HepG2 (cell line): ENCODE data around the gene SLC25A20. TPM values are rescaled to one million over a fixed set of nuclear protein-coding genes. Genes with fewer than 3 reads are reported as not detected.
A peak's percentile ranks its signal among the peaks of the same experiment; 100 is the strongest.

Experiments
- DRAP1 ChIP-seq: IDR thresholded peaks from 2 replicates; pipeline ENCODE4 v1.6.1; 2016; ENCODE audit warnings: missing genetic modification reagents, missing compliant biosample characterization
- FOSL2 ChIP-seq: sonication (generic); formaldehyde crosslinking; IDR thresholded peaks from 2 replicates; pipeline ENCODE4 v1.4.0; 2020; ENCODE audit warnings: missing genetic modification reagents
- FOXJ3 ChIP-seq: sonication (generic); formaldehyde crosslinking; IDR thresholded peaks from 2 replicates; pipeline ENCODE4 v1.4.0; 2020; ENCODE audit warnings: missing genetic modification reagents, mild to moderate bottlenecking, borderline replicate concordance
- GABPB1 ChIP-seq: IDR thresholded peaks from 2 replicates; pipeline ENCODE4 v1.6.1; 2016; ENCODE audit warnings: mild to moderate bottlenecking, missing genetic modification reagents, moderate library complexity, missing compliant biosample characterization
- GLMP ChIP-seq: sonication (generic); formaldehyde crosslinking; IDR thresholded peaks from 2 replicates; pipeline ENCODE4 v1.9.0; 2021; ENCODE audit warnings: missing genetic modification reagents, mild to moderate bottlenecking, borderline replicate concordance
- IKZF4 ChIP-seq: sonication (generic); formaldehyde crosslinking; IDR thresholded peaks from 2 replicates; pipeline ENCODE4 v1.5.1; 2020; ENCODE audit warnings: borderline replicate concordance, mild to moderate bottlenecking, low read depth, missing genetic modification reagents; ENCODE audit errors: not compliant biosample characterization
- MLX ChIP-seq: IDR thresholded peaks from 2 replicates; pipeline ENCODE4 v1.6.1; 2016
- PRMT3 ChIP-seq: sonication (generic); formaldehyde crosslinking; IDR thresholded peaks from 2 replicates; pipeline ENCODE4 v1.8.1; 2022; ENCODE audit warnings: low read depth, mild to moderate bottlenecking, moderate library complexity, missing genetic modification reagents, borderline replicate concordance
- SIX1 ChIP-seq: sonication (generic); formaldehyde crosslinking; IDR thresholded peaks from 2 replicates; pipeline ENCODE4 v1.4.0; 2020; ENCODE audit warnings: missing genetic modification reagents, borderline replicate concordance
- TBX2 ChIP-seq: sonication (generic); formaldehyde crosslinking; IDR thresholded peaks from 2 replicates; pipeline ENCODE4 v1.5.0; 2020; ENCODE audit warnings: missing genetic modification reagents, mild to moderate bottlenecking, borderline replicate concordance
- TCF12 ChIP-seq, 2 experiments: fragments of 450-650 bp in 1 of 2; sonication (generic) in 1 of 2; formaldehyde crosslinking in 1 of 2; IDR thresholded peaks; 2 replicates each; pipeline versions ENCODE4 v1.6.1 to v1.8.0; 2017 to 2022; ENCODE audit warnings: antibody characterized with exemption in 1 of 2, mild to moderate bottlenecking in 1 of 2, missing genetic modification reagents in 1 of 2, moderate library complexity in 1 of 2
- ZBTB37 ChIP-seq: sonication (generic); formaldehyde crosslinking; IDR thresholded peaks from 2 replicates; pipeline ENCODE4 v1.4.0; 2020; ENCODE audit warnings: mild to moderate bottlenecking, missing genetic modification reagents
- ZFP1 ChIP-seq: IDR thresholded peaks from 2 replicates; pipeline ENCODE4 v1.6.1; 2016
- ZFP82 ChIP-seq: sonication (generic); formaldehyde crosslinking; IDR thresholded peaks from 2 replicates; pipeline ENCODE4 v1.5.1; 2020; ENCODE audit warnings: mild to moderate bottlenecking, missing genetic modification reagents, borderline replicate concordance
- ZGPAT ChIP-seq: IDR thresholded peaks from 2 replicates; pipeline ENCODE4 v1.6.1; 2016; ENCODE audit warnings: mild to moderate bottlenecking
- ZNF256 ChIP-seq: sonication (generic); formaldehyde crosslinking; conservative IDR thresholded peaks from 2 replicates; pipeline ENCODE4 v1.4.0; 2020; ENCODE audit warnings: missing genetic modification reagents
- ZNF335 ChIP-seq: sonication (generic); formaldehyde crosslinking; IDR thresholded peaks from 2 replicates; pipeline ENCODE4 v1.4.0; 2020; ENCODE audit warnings: missing genetic modification reagents
- ZNF33B ChIP-seq: sonication (generic); formaldehyde crosslinking; IDR thresholded peaks from 2 replicates; pipeline ENCODE4 v1.5.1; 2020; ENCODE audit warnings: mild to moderate bottlenecking, missing genetic modification reagents
- ZNF382 ChIP-seq: sonication (generic); formaldehyde crosslinking; IDR thresholded peaks from 2 replicates; pipeline ENCODE4 v1.5.0; 2020; ENCODE audit warnings: missing genetic modification reagents, mild to moderate bottlenecking, borderline replicate concordance
- ZNF432 ChIP-seq: sonication (generic); formaldehyde crosslinking; IDR thresholded peaks from 2 replicates; pipeline ENCODE4 v1.5.0; 2020; ENCODE audit warnings: missing genetic modification reagents, mild to moderate bottlenecking, borderline replicate concordance
- ZNF558 ChIP-seq: sonication (generic); formaldehyde crosslinking; IDR thresholded peaks from 2 replicates; pipeline ENCODE4 v1.9.0; 2022; ENCODE audit warnings: mild to moderate bottlenecking, missing genetic modification reagents, borderline replicate concordance
- ZNF607 ChIP-seq: sonication (generic); formaldehyde crosslinking; IDR thresholded peaks from 2 replicates; pipeline ENCODE4 v1.5.1; 2020; ENCODE audit warnings: missing genetic modification reagents, mild to moderate bottlenecking, borderline replicate concordance
- ZNF83 ChIP-seq: sonication (generic); formaldehyde crosslinking; IDR thresholded peaks from 2 replicates; pipeline ENCODE4 v1.4.0; 2020; ENCODE audit warnings: missing genetic modification reagents, mild to moderate bottlenecking, borderline replicate concordance
- ZSCAN31 ChIP-seq: sonication (generic); formaldehyde crosslinking; IDR thresholded peaks from 2 replicates; pipeline ENCODE4 v1.5.0; 2020; ENCODE audit warnings: low read depth, mild to moderate bottlenecking, missing genetic modification reagents
- polyA plus RNA-seq, 8 experiments: library from polyadenylated mRNA; depleted of rRNA in 3 of 8; stranded (reverse) in 7 of 8; unstranded in 1 of 8; fragments of >200 nt; fragmentation: Illumina TruSeq in 4 of 8; extraction: Trizol in 4 of 8; gene quantifications; 2 replicates each; pipeline versions ENCODE4 v1.2.1 to v1.2.3, GENCODE V29; 2011 to 2016; ENCODE audit warnings: low read depth in 4 of 8, missing spikeins in 1 of 8, mixed read lengths in 1 of 8; ENCODE audit not compliant: insufficient read depth in 1 of 8
- total RNA-seq, 5 experiments: library from RNA; depleted of rRNA; stranded (reverse); fragments of >200 nt; fragmentation: Illumina TruSeq; extraction: Trizol; gene quantifications; 2 replicates each; pipeline ENCODE4 v1.2.3, GENCODE V29; 2016; ENCODE audit warnings: low read depth in 1 of 5

Gene SLC25A20
- total and polyA plus RNA-seq, 2 of the 13 experiments (the other 11 are each of a cell fraction or from before 2014, with no cell fraction given), result 21.1 to 26.6 TPM

GRCh38 chr3:48847504-48848423 lies 50.9 kb downstream of the SLC25A20 start, which contains the start of gene PRKAR2A (continued):
- 0 out of 2 replicates have a peak, but pooled peaks have one; percentile 25 for TF ChIP-seq TBX2 (CRISPR knock-in tag)
- peak; percentile 78 for TF ChIP-seq GABPB1 (CRISPR knock-in tag)
- TF ChIP-seq ZSCAN31, result peak; percentile 86; the same call in 1 of the 2 replicates
- no peak for TF ChIP-seq IKZF4 (CRISPR knock-in tag)
- TF ChIP-seq FOSL2 (CRISPR knock-in tag), result no peak
- no peak for TF ChIP-seq ZNF432
- TF ChIP-seq ZNF335 (CRISPR knock-in tag), result no peak
- TF ChIP-seq ZNF33B (CRISPR knock-in tag), result no peak
- no peak for TF ChIP-seq MLX (CRISPR knock-in tag)
- TF ChIP-seq DRAP1 (CRISPR knock-in tag), result peak; percentile 28; the same call in 1 of the 2 replicates
- no peak for TF ChIP-seq TCF12 (IDR thresholded peaks at IDR 0.05)
- no peak for TF ChIP-seq TCF12 (CRISPR knock-in tag; IDR thresholded peaks at IDR 0.05)
- no peak; the same call in 1 of the 2 replicates for TF ChIP-seq ZNF607 (CRISPR knock-in tag)
- peak; percentile 76; the same call in 1 of the 2 replicates for TF ChIP-seq ZNF558 (CRISPR knock-in tag)
- TF ChIP-seq ZNF256, result no peak
- no peak for TF ChIP-seq FOXJ3
- TF ChIP-seq GLMP, result no peak
- no peak for TF ChIP-seq ZFP82 (CRISPR knock-in tag)
- TF ChIP-seq ZGPAT (CRISPR knock-in tag), result peak; percentile 66; the same call in 1 of the 2 replicates
- no peak for TF ChIP-seq ZBTB37 (CRISPR knock-in tag)
- no peak for TF ChIP-seq ZNF83 (CRISPR knock-in tag)
- no peak for TF ChIP-seq SIX1 (CRISPR knock-in tag)
- no peak for TF ChIP-seq ZNF382 (CRISPR knock-in tag)
- no peak for TF ChIP-seq PRMT3 (CRISPR knock-in tag)
- TF ChIP-seq ZFP1 (CRISPR knock-in tag), result no peak
